T-helper 1 cell treated with Interleukin-12 subunit alpha and Interleukin-12 subunit beta and Interleukin-4 antibody, amounts not matched to agents 30 ng/mL and 1 ng/mL, for 36 hours (primary cell): ENCODE results near the gene PCK1. TPM values are rescaled to one million over a fixed set of nuclear protein-coding genes. Genes with fewer than 3 reads are reported as not detected.
"Not testable (repeated sequence)": the region's sequence is repeated elsewhere in the genome, so short reads cannot be mapped to it uniquely, and the experiment has no call there.

ENCODE experiments used
- intact Hi-C: fragments of 100-400 bp; cut with micrococcal nuclease; formaldehyde crosslinking; loops from one replicate; pipeline ENCODE4 v1.15.1; 2024
- total RNA-seq: library from RNA; stranded (reverse); gene quantifications from 2 replicates; pipeline ENCODE4 v1.2.3, GENCODE V29; 2022

The PCK1 gene
- total RNA-seq, result not detected in 2 replicates

DNA sequence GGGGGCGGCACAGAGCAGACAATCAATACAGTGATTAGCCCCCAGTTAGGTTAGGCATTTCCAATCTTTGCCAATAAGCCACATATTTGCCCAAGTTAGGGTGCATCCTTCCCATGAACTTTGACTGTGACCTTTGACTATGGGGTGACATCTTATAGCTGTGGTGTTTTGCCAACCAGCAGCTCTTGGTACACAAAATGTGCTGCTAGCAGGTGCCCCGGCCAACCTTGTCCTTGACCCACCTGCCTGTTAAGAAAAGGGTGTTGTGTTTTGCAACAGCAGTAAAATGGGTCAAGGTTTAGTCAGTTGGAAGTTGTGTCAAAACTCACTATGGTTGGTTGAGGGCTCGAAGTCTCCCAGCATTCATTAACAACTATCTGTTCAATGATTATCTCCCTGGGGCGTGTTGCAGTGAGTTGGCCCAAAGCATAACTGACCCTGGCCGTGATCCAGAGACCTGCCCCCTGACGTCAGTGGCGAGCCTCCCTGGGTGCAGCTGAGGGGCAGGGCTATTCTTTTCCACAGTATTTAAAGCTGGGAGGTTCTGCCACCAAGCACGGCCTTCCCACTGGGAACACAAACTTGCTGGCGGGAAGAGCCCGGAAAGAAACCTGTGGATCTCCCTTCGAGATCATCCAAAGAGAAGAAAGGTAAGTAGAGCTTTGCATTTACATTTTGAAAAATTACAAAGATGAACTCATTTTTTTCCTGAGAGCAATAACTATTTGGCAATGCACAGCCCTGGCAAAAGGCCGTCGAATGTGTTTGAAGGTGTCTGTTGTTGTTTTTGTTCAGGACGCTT, at the start of gene PCK1:
Gene PCK1 (plus strand): TSS at position 557 of the 802 bp plus-strand sequence. CDS start 302 bp downstream, outside the sequence.
- intact Hi-C loops, result no loop called here

DNA sequence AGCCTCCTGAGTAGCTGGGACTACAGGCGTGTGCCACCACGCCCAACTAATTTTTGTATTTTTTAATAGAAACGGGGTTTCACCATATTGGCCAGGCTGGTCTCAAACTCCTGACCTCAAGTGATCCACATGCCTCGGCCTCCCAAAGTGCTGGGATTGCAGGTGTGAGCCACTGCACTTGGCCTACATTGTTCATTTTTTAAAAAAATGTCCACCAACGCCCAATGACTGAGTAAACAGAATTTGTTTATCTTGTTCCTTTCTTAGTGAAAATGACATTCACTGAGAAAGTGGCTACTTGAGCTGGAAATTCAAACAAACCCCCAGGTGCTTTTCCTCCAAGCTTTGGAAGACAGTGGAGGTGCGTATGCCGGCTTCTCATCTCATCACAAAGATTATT, 49.2 kb upstream of the PCK1 start:
- intact Hi-C loops, result not testable (repeated sequence)

DNA sequence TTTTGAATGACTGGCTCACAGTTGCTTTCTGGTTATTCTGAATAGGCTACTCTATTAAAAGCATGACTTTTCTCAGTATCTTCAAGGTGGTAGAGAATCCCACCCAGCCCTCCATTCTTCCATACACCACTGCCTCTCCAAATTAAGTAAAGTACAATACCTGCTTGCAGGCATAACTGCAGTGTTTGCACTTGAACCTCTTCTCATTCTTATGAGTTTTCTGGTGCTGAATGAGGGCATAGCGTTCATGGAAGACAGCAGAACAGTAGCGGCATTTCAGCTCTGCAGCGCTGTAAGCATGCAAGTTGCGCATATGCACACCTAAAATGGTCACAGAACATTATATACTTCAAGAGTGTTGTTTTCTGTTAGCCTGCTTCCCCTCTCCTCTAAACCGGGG, 48.5 kb upstream of the PCK1 start:
- intact Hi-C loops, result no loop called here

- intact Hi-C loops, result no loop called here
Observed at GRCh38 chr20:57513199-57513598, 47.7 kb upstream of the PCK1 start.

DNA sequence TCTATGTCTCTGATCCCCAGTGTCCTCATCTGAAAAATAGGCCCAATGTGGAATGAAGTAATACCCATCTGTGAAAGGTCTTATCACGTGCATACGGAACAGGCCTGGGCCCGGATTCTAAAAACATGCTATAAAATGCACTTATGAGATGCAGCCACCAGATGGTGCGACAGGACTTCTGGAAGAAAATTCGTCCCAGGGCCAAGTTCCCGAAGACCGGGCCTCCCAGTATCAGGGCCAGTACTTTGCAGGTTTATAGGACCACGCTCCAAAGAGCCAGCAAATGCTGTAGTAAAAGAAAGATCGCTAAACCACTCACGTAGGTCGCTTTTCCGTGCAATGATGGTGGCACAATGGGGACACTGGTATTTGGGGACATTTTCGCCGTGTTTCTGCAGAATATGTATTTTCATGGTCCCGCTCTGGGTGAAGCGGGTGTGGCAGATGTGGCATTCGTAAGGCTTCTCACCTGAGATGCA, 46.6 kb upstream of the PCK1 start:
- intact Hi-C loops, result loop anchor here (1.0 kb wide), 3 partner anchors 80 to 695 kb away; no protein-coding TSS in a partner anchor

DNA sequence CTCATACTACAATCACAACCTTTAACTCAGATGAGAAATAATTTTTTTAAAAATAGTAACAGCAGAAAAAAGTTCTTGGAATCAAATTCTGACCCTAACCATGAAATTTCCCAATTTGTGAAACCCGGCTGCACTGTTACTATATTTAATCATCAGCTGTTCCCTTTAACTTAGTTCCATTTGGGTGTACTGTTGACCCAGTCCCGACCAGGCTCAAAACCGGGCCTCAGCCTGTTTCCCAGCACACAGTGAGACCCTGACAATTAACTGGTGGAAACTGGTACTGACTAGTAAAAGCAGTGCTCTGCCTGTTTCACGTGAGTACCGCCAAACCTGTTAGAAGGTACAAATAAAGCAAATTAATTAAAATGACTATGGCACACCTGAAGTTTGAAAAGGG, 43.0 kb upstream of the PCK1 start:
- intact Hi-C loops, result no loop called here

GRCh38 chr20:57522380-57523140, 38.4 kb upstream of the PCK1 start:
- intact Hi-C loops, result no loop called here

DNA sequence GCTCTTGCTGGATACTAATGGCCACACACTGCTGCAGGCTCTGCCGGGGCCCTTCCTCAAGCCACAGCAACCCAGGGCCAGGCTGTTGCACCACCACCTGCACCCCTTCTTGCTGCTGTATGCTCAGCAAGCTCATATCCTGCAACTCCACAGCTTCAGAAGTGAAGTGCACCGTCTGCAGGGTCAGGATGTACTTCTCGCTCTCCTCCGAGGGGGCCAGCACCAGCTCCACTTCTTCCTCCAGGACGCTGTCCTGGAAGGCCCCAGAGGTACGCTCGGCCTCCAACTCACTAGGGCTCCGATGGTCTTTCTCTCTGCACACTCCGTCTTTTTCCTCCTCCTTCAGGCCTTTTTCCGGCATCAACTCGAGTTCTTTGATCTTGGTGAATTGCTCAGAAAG, 37.1 kb upstream of the PCK1 start:
- intact Hi-C loops, result no loop called here

- intact Hi-C loops, result no loop called here
Observed at GRCh38 chr20:57524511-57525176, 36.3 kb upstream of the PCK1 start, which contains the start of gene CTCFL. Gene CTCFL, minus strand, starts transcription at chr20:57525140. Its CDS starts 935 bp downstream, at chr20:57524205.

GRCh38 chr20:57525328-57526086, 35.4 kb upstream of the PCK1 start:
- intact Hi-C loops, result no loop called here

- intact Hi-C loops, result no loop called here
Observed at GRCh38 chr20:57526087-57526884, 34.6 kb upstream of the PCK1 start.

- intact Hi-C loops, result no loop called here
Observed at GRCh38 chr20:57526885-57527460, 33.9 kb upstream of the PCK1 start.

- intact Hi-C loops, result no loop called here
Observed at GRCh38 chr20:57527728-57528127, 33.2 kb upstream of the PCK1 start.

DNA sequence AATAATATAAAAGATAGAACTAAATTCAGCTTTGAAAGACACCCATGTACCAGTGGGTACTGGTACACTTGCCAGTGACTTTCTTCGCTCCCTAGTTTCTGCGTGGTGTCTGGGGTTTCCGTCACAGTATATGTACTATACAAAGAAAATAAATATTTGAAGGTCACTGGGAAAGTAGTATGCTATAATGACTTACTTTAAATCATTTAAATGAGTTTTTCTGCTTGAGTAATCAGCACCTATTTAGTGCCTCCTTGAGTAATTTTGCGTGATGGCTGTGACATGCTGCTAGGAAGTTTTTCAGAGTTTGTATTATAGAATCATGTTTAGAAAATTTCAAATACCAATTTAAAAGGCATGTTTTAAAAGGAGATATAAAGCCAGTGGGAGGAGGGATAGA, 32.8 kb upstream of the PCK1 start:
- intact Hi-C loops, result no loop called here

DNA sequence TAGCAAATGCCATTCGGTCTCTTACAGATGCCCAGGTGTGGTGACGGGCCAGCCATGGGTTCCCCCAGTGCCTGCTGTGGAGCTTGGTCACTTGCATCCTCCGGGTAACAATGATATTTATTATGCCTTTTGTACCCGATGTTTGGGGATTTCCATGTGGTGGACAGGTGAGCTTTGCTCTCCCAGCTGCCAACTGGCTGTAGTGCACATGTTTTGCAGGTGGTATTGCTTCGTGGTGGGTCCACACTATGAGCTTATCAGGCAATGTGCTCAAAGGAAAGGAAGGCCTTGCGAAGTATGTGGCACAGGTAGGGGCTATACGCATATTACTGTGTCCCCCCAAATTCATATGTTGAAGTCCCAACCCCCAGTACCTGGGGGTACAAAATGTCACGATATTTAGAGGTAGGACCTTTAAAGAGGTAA, 31.7 kb upstream of the PCK1 start:
- intact Hi-C loops, result no loop called here

DNA sequence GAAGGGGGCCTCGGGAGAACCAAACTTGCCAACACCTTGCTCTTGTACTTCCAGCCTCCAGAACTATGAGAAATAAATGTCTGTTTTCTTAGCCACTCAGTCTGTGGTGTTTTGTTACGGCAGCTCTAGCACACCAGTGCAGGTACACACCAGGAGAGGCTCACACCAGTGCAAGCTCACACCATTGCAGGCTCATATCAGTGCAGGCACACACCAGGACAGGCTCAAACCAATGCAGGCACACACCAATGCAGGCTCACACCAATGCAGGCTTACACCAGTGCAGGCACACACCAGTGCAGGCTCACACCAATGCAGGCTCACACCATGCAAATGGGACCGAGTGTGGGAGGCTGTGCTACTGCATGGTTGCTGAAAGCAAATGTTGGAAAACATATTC, 31.1 kb upstream of the PCK1 start:
- intact Hi-C loops, result no loop called here

- intact Hi-C loops, result no loop called here
Observed at GRCh38 chr20:57530327-57530981, 30.5 kb upstream of the PCK1 start.

GRCh38 chr20:57532104-57532503, 28.8 kb upstream of the PCK1 start:
- intact Hi-C loops, result no loop called here

GRCh38 chr20:57535297-57535696, 25.6 kb upstream of the PCK1 start:
- intact Hi-C loops, result no loop called here
